ENCODE measurements around the gene STYK1. TPM values are rescaled to one million over a fixed set of nuclear protein-coding genes. Genes with fewer than 3 reads are reported as not detected.
"Not testable (repeated sequence)": the region's sequence is repeated elsewhere in the genome, so short reads cannot be mapped to it uniquely, and the experiment has no call there.

Gene STYK1
- total and polyA plus RNA-seq, 8 donors = 0.04 to 0.55 (median 0.17) TPM; not detected in 2

GRCh38 chr12:10663869-10664268 lies 10.0 kb downstream of the STYK1 start:
- FAIRE-seq = no peak
- no peak for DNase-seq
- Histone ChIP-seq H3K27ac (no peak overlapping the region), H3K4me3 (no peak overlapping the region), H3K9me3 (no peaks in the 10 kb centered on the region), H3K4me1 (no peaks in the 10 kb centered on the region), H3K36me3 (no peaks in the 10 kb centered on the region), H3K27me3 (no peaks in the 10 kb centered on the region)
- no peak for TF ChIP-seq CTCF (IDR thresholded peaks at IDR 0.05)
- intact Hi-C loops (cut with DNase I) = no loop called here
- WGBS, 2 donors = 58 to 64% methylated on average over 3 of the region's 3 CpGs
- ATAC-seq = no peak

GRCh38 chr12:10661338-10661737 lies 12.5 kb downstream of the STYK1 start:
- no peak overlapping the region for H3K27ac ChIP-seq
- peak; percentile 84 for FAIRE-seq

GRCh38 chr12:10654003-10654402 lies 19.8 kb downstream of the STYK1 start:
- no peaks in the 10 kb centered on the region for H3K36me3 ChIP-seq
- no peak overlapping the region for H3K4me3 ChIP-seq
- FAIRE-seq = no peak
- no peaks in the 10 kb centered on the region for H3K9me3 ChIP-seq
- DNase-seq = no peak
- intact Hi-C loops (cut with DNase I) = no loop called here
- H3K4me1 ChIP-seq = no peaks in the 10 kb centered on the region
- no peak for ATAC-seq
- no peaks in the 10 kb centered on the region for H3K27me3 ChIP-seq
- no peak for TF ChIP-seq CTCF (IDR thresholded peaks at IDR 0.05)
- H3K27ac ChIP-seq = no peak overlapping the region

More at GRCh38 chr12:10661338-10661737, 12.5 kb downstream of the STYK1 start:
- DNase-seq (no peak), ATAC-seq (peak in 2 of 4 donors; percentile 34 to 38)
- TF ChIP-seq CTCF (IDR thresholded peaks at IDR 0.05) = no peak
- intact Hi-C loops (cut with DNase I) = no loop called here
- WGBS, 2 donors = 35 to 40% methylated on average over 3 of the region's 3 CpGs
- no peaks in the 10 kb centered on the region for H3K9me3 ChIP-seq
- H3K4me3 ChIP-seq = no peak overlapping the region
- no peaks in the 10 kb centered on the region for H3K36me3 ChIP-seq
- H3K4me1 ChIP-seq = no peaks in the 10 kb centered on the region
- no peaks in the 10 kb centered on the region for H3K27me3 ChIP-seq

GRCh38 chr12:10652192-10652591 lies 21.7 kb downstream of the STYK1 start:
- FAIRE-seq = no peak
- Histone ChIP-seq H3K27ac (no peak overlapping the region), H3K27me3 (no peaks in the 10 kb centered on the region), H3K9me3 (no peaks in the 10 kb centered on the region), H3K36me3 (no peaks in the 10 kb centered on the region), H3K4me1 (no peaks in the 10 kb centered on the region), H3K4me3 (no peak overlapping the region)
- WGBS, 2 donors = 55 to 62% methylated on average over 3 of the region's 3 CpGs
- no peak for TF ChIP-seq CTCF (IDR thresholded peaks at IDR 0.05)
- no peak for DNase-seq
- ATAC-seq = no peak
- intact Hi-C loops (cut with DNase I) = no loop called here

GRCh38 chr12:10646576-10646975 lies 27.3 kb downstream of the STYK1 start:
- DNase-seq; H3K27ac ChIP-seq; H3K27me3 ChIP-seq; H3K4me1 ChIP-seq; FAIRE-seq; ATAC-seq; intact Hi-C loops (cut with DNase I); H3K9me3 ChIP-seq; H3K36me3 ChIP-seq; H3K4me3 ChIP-seq: not testable (repeated sequence)

- no peak for DNase-seq
- no peaks in the 10 kb centered on the region for H3K4me1 ChIP-seq
These were observed 27.9 kb downstream of the STYK1 start for GRCh38 chr12:10645910-10646309.

More at GRCh38 chr12:10645910-10646309, 27.9 kb downstream of the STYK1 start:
- no peak for TF ChIP-seq CTCF (IDR thresholded peaks at IDR 0.05)
- FAIRE-seq (no peak), ATAC-seq (no peak)
- intact Hi-C loops (cut with DNase I) = no loop called here
- Histone ChIP-seq H3K27ac (no peak overlapping the region), H3K27me3 (no peaks in the 10 kb centered on the region), H3K36me3 (no peaks in the 10 kb centered on the region), H3K4me3 (no peak overlapping the region), H3K9me3 (no peaks in the 10 kb centered on the region)
- WGBS, 2 donors = 39 to 63% methylated on average over 4 of the region's 4 CpGs

All from pancreas (tissue), 10 donors.